ENCODE data around the gene MAN2B2.

The MAN2B2 gene

GRCh38 chr4:6574747-6575502, at the start of gene MAN2B2:
Gene MAN2B2, plus strand, starts transcription at chr4:6575189. Its CDS starts 22 bp downstream, at chr4:6575211.
- peak; percentile 74 to 76 for DNase-seq

DNA sequence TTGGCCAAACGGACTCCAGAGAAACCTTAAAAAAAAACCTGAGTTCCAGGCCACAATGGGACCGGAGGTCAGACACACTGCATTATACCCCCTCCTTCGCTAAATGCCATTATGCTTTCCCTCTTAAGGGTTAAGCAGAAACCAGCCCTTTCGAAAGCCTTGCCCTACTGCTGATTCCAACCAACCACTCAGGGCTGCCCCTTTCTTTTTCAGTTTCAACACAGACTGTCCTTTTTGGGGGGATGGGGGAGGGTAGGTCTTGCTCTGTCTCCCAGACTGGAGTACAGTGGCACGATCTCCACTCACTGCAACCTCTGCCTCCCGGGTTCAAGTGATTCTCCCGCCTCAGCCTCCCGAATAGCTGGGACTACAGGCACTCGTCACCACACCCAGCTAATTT, 49.5 kb upstream of the MAN2B2 start:
- DNase-seq, result no peak

DNA sequence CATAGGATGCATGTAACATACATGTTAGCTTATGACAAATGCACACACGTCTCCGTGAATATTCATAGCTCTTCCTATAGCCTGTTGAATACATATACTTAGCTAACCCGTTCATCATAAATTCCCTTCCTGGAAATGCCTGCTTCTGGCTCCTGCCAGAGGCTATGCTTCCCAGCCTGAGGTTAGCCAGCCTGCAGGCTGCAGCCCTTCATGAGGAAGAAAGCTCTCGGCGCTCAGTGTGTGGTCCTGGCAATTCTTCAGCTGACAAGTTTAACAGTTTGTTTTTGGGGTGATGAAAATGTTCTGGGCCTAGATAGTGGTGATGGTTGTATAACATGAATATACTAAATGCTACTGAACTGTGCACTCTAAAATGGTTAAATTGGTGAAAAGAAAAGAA, 48.8 kb upstream of the MAN2B2 start:
- DNase-seq, result no peak

DNA sequence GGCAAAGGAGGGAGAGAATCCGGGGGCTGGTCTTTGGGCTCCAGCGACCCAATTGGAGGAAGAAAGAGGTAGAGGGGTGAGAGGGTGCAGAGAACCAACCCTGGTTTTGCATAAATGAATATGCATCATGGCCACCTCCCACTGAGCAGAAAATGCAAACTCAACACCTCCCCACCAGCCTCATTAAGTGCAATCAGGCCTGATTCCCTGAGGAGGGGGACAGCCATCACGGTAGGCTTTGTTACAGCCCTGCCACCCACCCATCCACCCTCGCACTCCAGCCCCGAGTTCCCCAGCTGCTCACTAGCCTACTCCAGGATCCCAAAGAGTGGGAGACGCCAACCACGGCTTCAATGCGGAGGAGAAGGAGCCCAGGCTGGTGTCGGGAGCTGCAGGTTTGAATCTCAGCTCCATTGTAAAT, 48.3 kb upstream of the MAN2B2 start:
- DNase-seq, result no peak

DNA sequence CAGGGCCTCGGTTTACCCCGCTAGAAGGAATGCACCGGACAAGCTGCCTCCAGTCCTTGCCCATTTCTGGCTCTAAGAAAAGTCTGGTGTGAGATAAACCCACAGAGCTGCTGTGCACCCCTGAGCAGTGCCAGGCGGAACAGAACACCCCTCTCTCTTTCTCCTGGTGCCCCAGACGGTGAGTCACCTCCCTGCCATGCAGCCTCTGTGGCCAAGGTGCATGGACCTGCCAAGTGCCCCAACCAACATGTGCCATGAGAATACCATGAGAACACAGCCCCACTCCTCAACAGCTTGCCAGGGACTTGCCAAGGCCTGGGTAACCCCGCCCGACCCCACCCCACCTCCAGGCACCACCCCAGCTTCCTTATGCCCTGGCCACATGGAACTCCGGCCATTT, 47.7 kb upstream of the MAN2B2 start:
- DNase-seq, result no peak

- DNase-seq, result no peak
Measured at GRCh38 chr4:6527683-6528595, 47.0 kb upstream of the MAN2B2 start.

DNA sequence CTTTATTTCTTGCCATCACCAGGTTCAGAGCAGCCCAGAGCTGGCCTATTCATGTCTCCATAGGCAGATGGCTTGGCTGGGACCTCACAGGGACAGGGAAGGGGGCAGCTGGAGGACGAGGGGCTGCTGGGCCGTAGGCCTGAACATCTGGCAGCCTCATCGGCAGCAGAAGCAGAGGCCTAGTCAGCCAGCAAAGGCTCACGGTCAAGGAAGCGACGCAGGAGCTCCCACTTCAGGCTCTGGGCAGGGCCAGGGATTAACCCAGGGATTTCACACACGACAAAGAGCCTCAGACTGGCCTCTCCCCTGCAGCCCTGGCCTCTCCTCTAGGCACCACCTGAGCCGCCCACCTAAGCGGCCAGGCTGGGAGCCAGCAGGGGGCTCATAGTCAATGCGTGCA, 46.0 kb upstream of the MAN2B2 start:
- DNase-seq, result no peak

DNA sequence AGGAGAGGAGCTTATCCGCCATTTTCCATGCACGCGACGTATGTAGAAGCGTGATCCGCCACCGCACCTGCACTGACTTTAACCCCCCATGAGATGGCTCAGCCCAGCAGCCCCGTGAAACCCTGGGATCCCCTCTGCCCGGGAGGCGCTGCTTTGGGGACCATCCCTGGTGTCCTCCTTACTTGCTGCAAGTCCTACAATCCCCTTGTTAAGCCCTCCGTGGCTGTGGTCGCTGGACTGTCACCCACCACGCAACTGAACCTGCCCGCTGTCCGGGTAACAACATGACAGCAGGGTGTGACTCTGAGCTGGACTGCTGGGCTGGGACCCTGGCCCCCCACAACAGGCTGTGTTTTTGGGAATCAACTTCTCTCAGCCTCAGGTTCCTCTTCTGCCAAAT, 44.7 kb upstream of the MAN2B2 start:
- no peak for DNase-seq

DNA sequence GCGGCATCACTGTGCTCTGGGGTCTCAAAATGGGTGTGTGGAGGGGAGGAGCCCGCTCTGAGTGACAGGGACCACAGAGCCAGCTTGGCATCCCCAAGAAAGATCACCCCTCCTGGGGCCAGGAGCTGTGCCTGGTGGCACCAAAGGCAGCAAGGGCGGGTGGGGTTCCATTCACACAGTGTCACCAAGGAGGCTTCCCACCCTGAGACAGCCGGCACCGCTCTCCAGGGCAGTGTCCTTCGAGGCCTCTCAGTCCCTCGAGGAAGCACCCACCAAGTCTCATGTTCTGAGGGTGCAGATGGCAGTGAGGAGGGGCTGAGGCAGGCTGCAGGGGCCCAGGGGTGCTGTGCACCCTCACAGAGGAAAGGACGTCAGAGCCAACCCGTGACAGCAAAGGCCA, 44.0 kb upstream of the MAN2B2 start:
- no peak for DNase-seq

GRCh38 chr4:6532102-6532501, 42.9 kb upstream of the MAN2B2 start:
- no peak for DNase-seq

- DNase-seq, result no peak
Measured at GRCh38 chr4:6532658-6533057, 42.3 kb upstream of the MAN2B2 start.

DNA sequence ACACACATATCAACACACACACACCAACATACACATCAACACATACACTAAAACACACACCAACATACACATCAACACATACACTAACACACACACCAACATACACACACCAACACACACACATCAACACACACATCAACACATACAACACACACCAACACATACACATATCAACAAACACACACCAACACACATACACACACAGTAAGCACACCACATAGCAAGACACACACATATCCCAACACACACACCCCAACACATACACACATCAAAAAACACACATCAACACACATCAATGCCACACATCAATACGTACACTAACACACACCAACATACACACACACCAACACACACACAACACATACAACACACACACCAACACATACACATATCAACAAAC, 40.9 kb upstream of the MAN2B2 start:
- DNase-seq, result no peak

- no peak for DNase-seq
Measured at GRCh38 chr4:6534618-6535328, 40.2 kb upstream of the MAN2B2 start.

DNA sequence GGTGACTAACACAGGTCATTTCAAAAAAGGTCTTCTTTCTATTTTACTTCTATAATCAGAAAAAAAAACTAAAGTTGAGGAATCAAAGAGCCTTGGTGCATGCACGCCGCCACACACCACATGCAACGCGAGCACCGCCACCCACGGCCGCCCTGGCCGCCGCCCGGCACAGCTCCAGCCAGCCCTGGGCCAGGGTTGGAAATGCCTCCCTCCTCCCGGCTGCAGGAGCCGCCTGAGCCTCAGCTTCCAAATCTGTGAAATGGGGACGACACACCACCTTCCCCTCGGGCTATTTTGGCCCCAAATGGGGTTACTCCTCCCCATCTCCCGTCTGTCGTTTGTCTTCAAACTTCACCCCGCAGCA, 39.7 kb upstream of the MAN2B2 start:
- no peak for DNase-seq

GRCh38 chr4:6535706-6536105, 39.3 kb upstream of the MAN2B2 start:
- no peak for DNase-seq

GRCh38 chr4:6538111-6538510, 36.9 kb upstream of the MAN2B2 start:
- DNase-seq, result no peak

DNA sequence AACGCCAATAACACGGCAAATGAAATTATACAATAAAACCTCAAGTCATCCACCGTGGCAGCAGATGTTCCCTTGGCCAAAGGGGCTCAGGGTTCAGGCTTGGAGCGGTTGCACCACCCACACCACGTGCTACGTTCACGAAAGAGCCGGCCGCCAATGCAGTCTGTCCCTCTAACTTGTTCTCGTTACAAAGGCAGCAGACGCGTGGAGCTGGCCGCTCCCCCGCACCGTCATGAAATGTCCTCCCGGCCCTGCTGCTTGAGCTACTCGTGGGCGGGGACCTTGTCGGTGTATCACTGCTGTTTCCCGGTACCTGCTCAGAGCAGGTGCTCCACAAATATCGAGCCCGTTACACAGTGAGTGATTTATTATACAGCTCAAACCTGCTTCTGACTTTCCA, 36.4 kb upstream of the MAN2B2 start:
- DNase-seq, result no peak

GRCh38 chr4:6539009-6539764, 35.8 kb upstream of the MAN2B2 start:
- no peak for DNase-seq

GRCh38 chr4:6540879-6541278, 34.1 kb upstream of the MAN2B2 start:
- DNase-seq, result no peak

GRCh38 chr4:6541789-6542188, 33.2 kb upstream of the MAN2B2 start:
- no peak for DNase-seq

DNA sequence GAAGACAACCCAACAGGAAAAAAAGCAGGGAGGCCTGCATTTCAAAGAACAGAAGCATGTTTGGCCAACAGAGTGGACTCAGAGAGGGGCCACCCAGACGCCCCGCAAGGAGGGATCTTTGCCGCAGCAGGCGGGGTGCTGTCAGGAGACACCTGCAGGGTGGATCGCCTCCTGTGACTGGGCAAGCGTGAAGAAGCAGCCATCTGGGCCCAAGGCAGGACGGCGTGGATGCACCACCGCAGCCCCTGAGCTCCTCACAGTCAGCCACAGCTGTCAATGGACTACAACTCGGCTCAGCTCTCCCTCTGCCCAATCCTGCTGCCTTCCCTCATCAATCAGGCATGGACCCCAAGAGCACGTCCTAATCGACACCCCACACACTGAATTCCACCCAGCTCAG, 32.0 kb upstream of the MAN2B2 start:
- DNase-seq, result no peak

DNA sequence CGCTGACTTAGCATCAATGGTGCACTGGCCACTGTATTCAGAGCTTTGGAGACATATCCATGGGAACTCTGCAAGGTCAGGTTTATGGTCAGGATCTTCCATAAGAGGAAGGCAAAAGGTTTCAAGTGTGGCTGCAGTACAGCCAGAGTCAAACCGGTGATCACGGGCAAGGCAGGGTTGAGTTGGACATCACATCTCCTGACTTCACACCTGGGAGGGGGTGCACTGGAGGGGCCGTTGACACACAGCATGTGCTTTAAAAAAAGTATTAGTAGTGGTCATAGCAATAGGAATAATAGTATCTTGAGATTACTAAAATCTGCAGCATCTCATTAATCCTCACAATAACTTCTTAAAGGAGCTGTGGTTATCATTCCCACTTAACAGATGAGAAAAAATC, 28.9 kb upstream of the MAN2B2 start:
- DNase-seq, result no peak
